Loucy (cell line): ENCODE results near the gene MAP1LC3C.

Source experiments
- H2AFZ ChIP-seq: fragments of 200-600 bp; sonication (generic); 2 replicates; pipeline ENCODE4 v1.6.0; 2016; ENCODE audit warnings: antibody characterized with exemption, mild to moderate bottlenecking, low read length, moderate library complexity
- H3F3A ChIP-seq: fragments of 200-600 bp; 2 replicates; pipeline ENCODE4 v1.6.0; 2016; ENCODE audit warnings: antibody characterized with exemption, low read depth, mild to moderate bottlenecking
- H3K27me3 ChIP-seq: fragments of 200-600 bp; sonication (generic); 2 replicates; pipeline ENCODE4 v1.6.1; 2014; ENCODE audit warnings: low read length, mild to moderate bottlenecking; ENCODE audit not compliant: insufficient read depth, poor library complexity, severe bottlenecking
- H3K36me3 ChIP-seq: fragments of 200-600 bp; sonication (generic); 2 replicates; pipeline ENCODE4 v1.6.1; 2016; ENCODE audit warnings: low read length; ENCODE audit not compliant: insufficient read depth
- H3K4me1 ChIP-seq: fragments of 200-600 bp; sonication (generic); 2 replicates; pipeline ENCODE4 v1.5.1; 2014; ENCODE audit warnings: low read length, mild to moderate bottlenecking; ENCODE audit not compliant: insufficient read depth, poor library complexity, severe bottlenecking
- H3K4me2 ChIP-seq: fragments of 200-600 bp; sonication (generic); 2 replicates; pipeline ENCODE4 v1.6.0; 2014; ENCODE audit warnings: antibody characterized with exemption, low read length, low read depth, mild to moderate bottlenecking; ENCODE audit not compliant: poor library complexity, severe bottlenecking
- H3K4me3 ChIP-seq: fragments of 200-600 bp; sonication (generic); 2 replicates; pipeline ENCODE4 v1.5.1; 2014; ENCODE audit warnings: low read length, mild to moderate bottlenecking, mixed read lengths; ENCODE audit not compliant: poor library complexity, severe bottlenecking
- H3K79me2 ChIP-seq: fragments of 200-600 bp; sonication (generic); 2 replicates; pipeline ENCODE4 v1.6.1; 2014; ENCODE audit warnings: low read length; ENCODE audit not compliant: insufficient read depth
- H3K9ac ChIP-seq: fragments of 200-600 bp; sonication (generic); 2 replicates; pipeline ENCODE4 v1.6.0; 2014; ENCODE audit warnings: mild to moderate bottlenecking, low read depth, low read length, moderate library complexity; ENCODE audit not compliant: poor library complexity, severe bottlenecking
- H3K9me2 ChIP-seq: fragments of 200-600 bp; sonication (generic); replicated peaks from 2 replicates; pipeline ENCODE4 v1.6.1; 2016; ENCODE audit warnings: low read depth, low read length, mixed read lengths
- H3K9me3 ChIP-seq: fragments of 200-600 bp; sonication (generic); 2 replicates; pipeline ENCODE4 v1.6.1; 2014; ENCODE audit warnings: mild to moderate bottlenecking, antibody characterized with exemption, low read length, low read depth; ENCODE audit not compliant: insufficient read depth
- H4K20me1 ChIP-seq: fragments of 200-600 bp; sonication (generic); 2 replicates; pipeline ENCODE4 v1.6.0; 2014; ENCODE audit warnings: antibody characterized with exemption, low read length, mild to moderate bottlenecking; ENCODE audit not compliant: insufficient read depth, poor library complexity, severe bottlenecking
- CTCF ChIP-seq: fragments of 200-600 bp; sonication (generic); conservative IDR thresholded peaks from 2 replicates; pipeline ENCODE4 v1.5.1; 2014; ENCODE audit warnings: mild to moderate bottlenecking, antibody characterized with exemption, low read length
- EZH2phosphoT487 ChIP-seq: fragments of 200-600 bp; IDR thresholded peaks from 2 replicates; pipeline ENCODE4 v1.6.1; 2018; ENCODE audit warnings: antibody characterized with exemption, mild to moderate bottlenecking, moderate library complexity, borderline replicate concordance

MAP1LC3C gene

GRCh38 chr1:242016479-242016878, 17.6 kb upstream of the MAP1LC3C start:
- Histone ChIP-seq H3K4me3 (no peak overlapping the region), H3K4me2 (no peak overlapping the region), H3K79me2 (no peaks in the 10 kb centered on the region), H3K4me1 (no peaks in the 10 kb centered on the region), H3K36me3 (no peaks in the 10 kb centered on the region), H4K20me1 (no peaks in the 10 kb centered on the region), H3K9me2 (no peaks in the 10 kb centered on the region), H3K9ac (no peak overlapping the region), H3K9me3 (no peaks in the 10 kb centered on the region), H3F3A (no peaks in the 10 kb centered on the region), H3K27me3 (no peaks in the 10 kb centered on the region), H2AFZ (no peak overlapping the region)
- TF ChIP-seq EZH2phosphoT487: no peak

DNA sequence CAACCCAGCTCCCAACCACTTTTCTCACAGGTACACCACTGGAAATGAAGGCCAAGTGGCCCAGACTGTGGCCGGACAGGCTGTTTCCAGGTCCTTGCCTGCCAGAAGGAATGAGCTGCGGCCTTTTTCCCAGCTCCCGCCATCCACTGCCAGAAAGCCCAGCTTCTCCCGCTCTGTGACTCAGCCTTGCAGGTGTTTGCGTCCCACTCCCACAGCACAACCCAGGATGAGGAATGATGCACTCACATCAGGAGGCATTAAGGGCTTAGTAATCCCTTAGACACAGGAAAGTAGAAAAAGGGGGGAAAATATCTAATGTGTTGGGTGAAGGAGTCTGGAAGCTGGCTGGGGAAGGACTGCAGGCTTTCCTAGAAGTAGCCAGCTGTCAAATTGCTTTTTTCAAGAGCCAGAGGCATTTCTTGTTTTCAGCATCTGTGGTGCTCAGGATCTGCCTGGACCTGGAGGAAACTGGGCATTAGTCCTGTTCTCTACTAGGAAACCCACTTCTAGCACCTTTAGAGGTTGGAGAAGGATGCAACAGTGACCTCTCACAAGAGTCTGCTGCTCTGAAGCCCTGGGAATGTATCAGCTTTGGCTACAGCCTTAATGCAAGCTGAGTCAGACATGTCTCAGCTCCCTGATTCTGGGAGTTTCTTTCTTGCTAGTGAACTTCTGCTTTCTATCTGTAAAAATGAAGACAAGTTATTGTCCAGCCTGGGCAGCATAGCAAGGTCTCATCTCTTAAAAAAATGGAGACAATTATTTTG, 13.2 kb upstream of the MAP1LC3C start:
- no peaks in the 10 kb centered on the region for H3K9me2 ChIP-seq

DNA sequence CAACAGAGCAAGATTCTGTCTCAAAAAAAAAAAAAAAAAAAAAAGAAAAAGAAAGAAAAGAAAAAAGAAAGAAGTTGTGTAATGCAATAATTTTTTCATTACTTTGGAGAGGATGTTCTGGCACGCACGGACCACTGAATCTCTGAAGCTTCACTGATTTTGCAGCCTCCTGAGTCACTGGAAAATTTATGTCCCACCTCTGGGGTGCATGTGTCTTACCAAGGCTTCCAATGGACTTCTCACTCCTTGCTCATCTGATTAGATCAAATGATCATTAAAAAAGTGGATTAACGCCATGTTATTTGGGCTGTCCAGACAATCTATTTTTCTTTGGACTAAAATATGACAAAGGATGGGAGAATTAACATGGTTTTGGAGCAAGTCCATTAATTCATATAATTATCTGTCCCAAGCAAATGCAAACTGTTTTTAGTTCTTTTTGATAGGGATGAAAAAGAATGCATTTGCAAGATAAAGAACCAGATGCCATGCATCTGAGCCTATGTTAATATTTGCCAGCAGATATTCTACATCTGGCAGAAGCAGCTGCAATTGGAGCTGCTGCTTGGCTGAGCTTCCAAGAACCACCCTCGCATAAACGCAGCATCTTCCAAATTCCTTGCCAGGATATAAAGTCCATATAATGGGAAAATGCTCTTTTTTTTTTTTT, 10.1 kb upstream of the MAP1LC3C start:
- Histone ChIP-seq H3K4me2 (no peak overlapping the region), H3K9ac (no peak overlapping the region), H2AFZ (no peak overlapping the region), H3K27me3 (no peaks in the 10 kb centered on the region), H3F3A (no peaks in the 10 kb centered on the region), H3K9me3 (no peaks in the 10 kb centered on the region), H3K36me3 (no peaks in the 10 kb centered on the region), H3K9me2 (no peaks in the 10 kb centered on the region), H3K79me2 (no peaks in the 10 kb centered on the region), H4K20me1 (no peaks in the 10 kb centered on the region), H3K4me1 (no peaks in the 10 kb centered on the region), H3K4me3 (no peak overlapping the region)
- TF ChIP-seq EZH2phosphoT487 (no peak), CTCF (no peak)

More for the DNA sequence above, 13.2 kb upstream of the MAP1LC3C start:
- Histone ChIP-seq H2AFZ (no peak overlapping the region), H4K20me1 (no peaks in the 10 kb centered on the region), H3K9me3 (no peaks in the 10 kb centered on the region), H3F3A (no peaks in the 10 kb centered on the region), H3K4me3 (no peak overlapping the region), H3K36me3 (no peaks in the 10 kb centered on the region), H3K27me3 (no peaks in the 10 kb centered on the region), H3K9ac (no peak overlapping the region), H3K79me2 (no peaks in the 10 kb centered on the region), H3K4me1 (no peaks in the 10 kb centered on the region), H3K4me2 (no peak overlapping the region)
- no peak for TF ChIP-seq EZH2phosphoT487
- no peak for TF ChIP-seq CTCF
